Esophagus muscularis mucosa (tissue), 4 donors: ENCODE measurements around the gene FAM216B. TPM values are rescaled to one million over a fixed set of nuclear protein-coding genes. Genes with fewer than 3 reads are reported as not detected.

ENCODE experiments used
- DNase-seq: peaks from one replicate; pipeline ENCODE4 v3.0.0-alpha.2; 2017; ENCODE audit errors: extremely low spot score
- H3K27ac ChIP-seq, 4 donors: fragments of 200-600 bp; sonication (generic); replicated peaks in 1 of 4; 1 replicate in 3 of 4; 2 replicates in 1 of 4; pipeline ENCODE4 v1.5.1; 2016 to 2019; ENCODE audit warnings: mild to moderate bottlenecking in 1 of 4
- H3K27me3 ChIP-seq, 4 donors: fragments of 200-600 bp; sonication (generic); one replicate each; pipeline versions ENCODE4 v1.5.1 to v1.6.0; 2016 to 2019
- H3K36me3 ChIP-seq, 4 donors: fragments of 200-600 bp; sonication (generic); one replicate each; pipeline ENCODE4 v1.5.1; 2016 to 2019
- H3K4me1 ChIP-seq, 4 donors: fragments of 200-600 bp; sonication (generic); one replicate each; pipeline ENCODE4 v1.5.1; 2016 to 2019
- H3K4me3 ChIP-seq, 4 donors: fragments of 200-600 bp; sonication (generic); 1 replicate in 2 of 4; 2 replicates in 2 of 4; pipeline ENCODE4 v1.5.1; 2016 to 2019; ENCODE audit warnings: mild to moderate bottlenecking in 4 of 4, moderate library complexity in 1 of 4
- H3K9me3 ChIP-seq, 4 donors: fragments of 200-600 bp; sonication (generic); 1 replicate in 3 of 4; 2 replicates in 1 of 4; pipeline ENCODE4 v1.5.1; 2016 to 2019
- EP300 ChIP-seq: sonication (generic); formaldehyde crosslinking; IDR thresholded peaks from one replicate; pipeline ENCODE4 v1.6.1; 2017; ENCODE audit warnings: antibody characterized with exemption
- POLR2A ChIP-seq: fragments of 450-650 bp; IDR thresholded peaks from one replicate; pipeline ENCODE4 v1.6.1; 2017; ENCODE audit warnings: antibody characterized with exemption, moderate library complexity, mild to moderate bottlenecking, low read depth
- POLR2AphosphoS5 ChIP-seq, 2 donors: sonication (generic); formaldehyde crosslinking; IDR thresholded peaks; one replicate each; pipeline ENCODE4 v1.6.1; 2017; ENCODE audit warnings: antibody characterized with exemption in 2 of 2
- WGBS: methylation state at CpG from one replicate; pipeline ENCODE4 v1.1.5; 2018; 5-methylcytosine and 5-hydroxymethylcytosine counted together
- intact Hi-C: fragments of 100-400 bp; cut with DNase I; formaldehyde crosslinking; loops from one replicate; pipeline ENCODE4 v1.15.1; 2023
- total RNA-seq, 4 donors: library from RNA; depleted of rRNA; stranded (reverse); fragments of >200 nt; gene quantifications; one replicate each; pipeline versions ENCODE4 v1.1.0 to v1.2.1, GENCODE V29; 2016
- TF ChIP-seq, protein P1 (sequence below), 3 experiments: fragments of 200-600 bp in 2 of 3; fragments of 450-650 bp in 1 of 3; sonication (generic) in 2 of 3; IDR thresholded peaks; one replicate each; pipeline ENCODE4 v1.5.1; 2017 to 2019; ENCODE audit warnings: antibody characterized with exemption in 3 of 3, mild to moderate bottlenecking in 2 of 3, moderate library complexity in 1 of 3

Gene FAM216B
- total RNA-seq, 4 donors from 2014 or later = not detected

DNA sequence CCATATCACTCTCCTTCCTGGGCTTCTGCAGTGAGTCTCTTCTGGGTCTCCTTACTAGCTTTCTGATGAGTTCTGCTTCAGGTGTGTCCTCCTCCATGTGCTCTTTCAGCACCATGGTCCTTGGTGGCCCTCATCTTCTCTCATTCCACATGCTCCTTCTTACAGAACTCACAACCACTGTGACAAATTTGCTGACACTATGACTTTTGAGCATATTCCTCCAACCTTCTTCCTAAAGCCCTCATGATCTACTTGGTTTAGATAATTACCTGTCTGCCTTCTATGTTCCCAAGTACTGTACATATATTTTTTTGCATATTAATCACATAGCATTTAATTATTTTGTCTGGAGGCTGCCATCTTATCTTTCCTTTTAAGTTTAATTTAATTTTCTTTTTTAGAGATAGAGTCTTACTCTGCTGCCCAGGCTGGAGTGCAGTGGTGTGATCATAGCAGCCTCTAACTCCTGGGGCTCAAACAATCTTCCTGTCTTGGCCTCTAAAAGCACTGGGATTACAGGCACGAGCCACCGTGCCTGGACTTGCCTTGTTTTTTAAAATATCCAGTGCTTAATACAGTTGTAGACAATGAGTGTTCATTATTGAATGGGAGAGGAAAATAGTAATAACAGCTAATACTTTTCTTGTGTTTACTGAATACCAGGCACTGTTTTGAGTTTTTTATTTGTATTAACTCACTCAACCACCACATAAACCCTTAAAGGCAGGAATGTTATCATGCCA is 23.5 kb upstream of the FAM216B start:
- H3K27me3 ChIP-seq = no peaks in the 10 kb centered on the region
- H3K4me3 ChIP-seq = no peak overlapping the region
- TF ChIP-seq EP300 = no peak
- TF ChIP-seq, protein P1, sequence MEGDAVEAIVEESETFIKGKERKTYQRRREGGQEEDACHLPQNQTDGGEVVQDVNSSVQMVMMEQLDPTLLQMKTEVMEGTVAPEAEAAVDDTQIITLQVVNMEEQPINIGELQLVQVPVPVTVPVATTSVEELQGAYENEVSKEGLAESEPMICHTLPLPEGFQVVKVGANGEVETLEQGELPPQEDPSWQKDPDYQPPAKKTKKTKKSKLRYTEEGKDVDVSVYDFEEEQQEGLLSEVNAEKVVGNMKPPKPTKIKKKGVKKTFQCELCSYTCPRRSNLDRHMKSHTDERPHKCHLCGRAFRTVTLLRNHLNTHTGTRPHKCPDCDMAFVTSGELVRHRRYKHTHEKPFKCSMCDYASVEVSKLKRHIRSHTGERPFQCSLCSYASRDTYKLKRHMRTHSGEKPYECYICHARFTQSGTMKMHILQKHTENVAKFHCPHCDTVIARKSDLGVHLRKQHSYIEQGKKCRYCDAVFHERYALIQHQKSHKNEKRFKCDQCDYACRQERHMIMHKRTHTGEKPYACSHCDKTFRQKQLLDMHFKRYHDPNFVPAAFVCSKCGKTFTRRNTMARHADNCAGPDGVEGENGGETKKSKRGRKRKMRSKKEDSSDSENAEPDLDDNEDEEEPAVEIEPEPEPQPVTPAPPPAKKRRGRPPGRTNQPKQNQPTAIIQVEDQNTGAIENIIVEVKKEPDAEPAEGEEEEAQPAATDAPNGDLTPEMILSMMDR (IDR thresholded peaks at IDR 0.05) = no peak
- TF ChIP-seq POLR2A = no peak
- no peak for TF ChIP-seq POLR2AphosphoS5 (IDR thresholded peaks at IDR 0.05)
- no peak for DNase-seq
- no peaks in the 10 kb centered on the region for H3K9me3 ChIP-seq
- H3K4me1 ChIP-seq = no peaks in the 10 kb centered on the region
- intact Hi-C loops = no loop called here
- WGBS = 89% methylated on average over 2 of the region's 2 CpGs
- no peak overlapping the region for H3K27ac ChIP-seq
- H3K36me3 ChIP-seq = no peaks in the 10 kb centered on the region

DNA sequence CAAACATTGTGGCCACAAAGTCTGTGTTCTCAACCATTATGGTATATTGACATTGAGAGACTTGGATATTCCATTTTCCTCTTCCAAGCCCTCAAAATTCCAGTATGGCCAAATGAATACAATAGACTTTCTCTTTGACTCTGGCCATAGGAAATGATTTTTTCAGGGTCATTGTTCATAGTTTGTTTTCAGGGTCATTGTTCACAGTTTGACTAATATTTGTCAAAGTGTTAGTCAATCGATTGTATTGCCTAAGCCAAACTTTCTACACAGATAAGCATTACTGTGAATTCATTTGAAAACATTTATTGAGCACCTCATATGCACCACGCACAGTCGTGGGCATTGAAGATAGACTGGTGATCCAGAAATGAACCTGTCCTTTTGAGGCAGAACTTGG is 22.9 kb upstream of the FAM216B start:
- Histone ChIP-seq H3K36me3 (no peaks in the 10 kb centered on the region), H3K27me3 (no peaks in the 10 kb centered on the region), H3K4me1 (no peaks in the 10 kb centered on the region), H3K9me3 (no peaks in the 10 kb centered on the region), H3K4me3 (no peak overlapping the region), H3K27ac (no peak overlapping the region)
- DNase-seq = no peak
- TF ChIP-seq POLR2AphosphoS5 (IDR thresholded peaks at IDR 0.05) (no peak), EP300 (no peak), POLR2A (no peak)
- TF ChIP-seq, protein P1 (IDR thresholded peaks at IDR 0.05) = no peak
- 93% methylated on average over 3 of the region's 3 CpGs for WGBS
- intact Hi-C loops = no loop called here

DNA sequence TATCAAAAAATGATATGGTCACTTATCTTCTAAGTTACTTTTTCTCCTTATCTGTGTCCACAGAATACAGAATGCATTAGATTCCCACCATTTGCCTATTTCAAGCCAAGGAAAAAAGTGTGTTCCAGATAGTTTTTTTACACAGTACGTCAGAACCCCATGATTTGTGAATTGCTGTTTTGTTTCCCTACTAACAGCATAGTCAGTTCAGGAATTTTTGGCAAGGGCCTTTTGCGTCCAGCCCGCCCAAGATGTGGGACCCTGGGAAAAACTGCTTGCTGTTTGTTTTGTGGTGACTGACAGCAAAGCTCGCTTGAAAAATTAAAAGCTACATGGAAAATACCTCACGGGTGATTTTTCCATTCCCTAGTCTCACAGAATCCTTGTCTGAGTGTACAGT is 20.4 kb upstream of the FAM216B start:
- TF ChIP-seq, protein P1 (IDR thresholded peaks at IDR 0.05) = no peak
- TF ChIP-seq EP300 = no peak
- no peak for TF ChIP-seq POLR2AphosphoS5 (IDR thresholded peaks at IDR 0.05)
- no peak for TF ChIP-seq POLR2A
- no peaks in the 10 kb centered on the region for H3K27me3 ChIP-seq
- H3K4me3 ChIP-seq = no peak overlapping the region
- no peak overlapping the region for H3K27ac ChIP-seq
- H3K4me1 ChIP-seq = no peaks in the 10 kb centered on the region
- intact Hi-C loops = no loop called here
- no peaks in the 10 kb centered on the region for H3K36me3 ChIP-seq
- 80% methylated on average over 5 of the region's 5 CpGs for WGBS
- peaks cover 0 to 3% (median 0%) of the 10 kb centered on the region in 4 donors for H3K9me3 ChIP-seq
- DNase-seq = no peak

DNA sequence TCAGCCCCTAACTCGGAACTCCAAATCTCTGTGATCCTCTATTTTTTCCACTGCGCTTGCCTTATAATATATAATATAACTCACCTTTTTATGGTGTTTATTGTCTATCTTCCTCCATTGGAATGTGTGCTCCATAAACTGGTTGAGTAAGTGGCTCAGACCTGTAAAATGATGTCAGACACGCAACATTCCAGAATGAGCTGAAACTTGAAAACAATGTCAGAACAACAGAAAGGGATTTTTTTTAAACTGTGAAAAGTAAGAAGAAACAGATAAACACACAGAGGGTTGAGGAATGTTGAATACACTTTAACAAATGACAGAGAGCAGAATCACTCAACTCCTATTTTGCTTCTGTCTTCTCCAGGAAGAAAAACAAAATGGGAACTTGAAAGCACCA is 19.1 kb upstream of the FAM216B start:
- Histone ChIP-seq H3K4me3 (no peak overlapping the region), H3K27me3 (no peaks in the 10 kb centered on the region), H3K27ac (no peak overlapping the region), H3K9me3 (peaks cover 0 to 3% (median 0%) of the 10 kb centered on the region in 4 donors), H3K36me3 (no peaks in the 10 kb centered on the region), H3K4me1 (no peaks in the 10 kb centered on the region)
- intact Hi-C loops = no loop called here
- peak; percentile 50 for DNase-seq
- WGBS = 93% methylated on average over 3 of the region's 3 CpGs
- no peak for TF ChIP-seq EP300
- no peak for TF ChIP-seq POLR2A
- TF ChIP-seq, protein P1 (IDR thresholded peaks at IDR 0.05) = no peak
- no peak for TF ChIP-seq POLR2AphosphoS5 (IDR thresholded peaks at IDR 0.05)

DNA sequence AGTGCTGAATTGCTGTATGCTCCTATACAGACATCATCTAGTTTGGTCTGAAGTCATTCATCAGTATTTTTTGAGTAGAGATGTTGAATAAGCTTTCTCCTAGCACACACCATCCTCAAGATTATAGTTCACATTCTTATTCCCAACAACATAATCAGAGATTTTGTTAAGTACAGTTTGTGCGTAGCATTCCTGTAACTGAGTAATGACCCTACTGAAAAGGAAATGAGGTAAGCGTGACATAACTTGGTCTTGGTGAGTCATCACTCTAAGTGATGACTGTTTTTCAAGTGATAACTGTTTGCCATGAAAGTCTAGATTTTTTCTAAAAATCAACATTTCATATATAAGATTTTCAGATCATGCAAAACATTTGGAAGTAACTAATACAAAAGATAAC is 18.5 kb upstream of the FAM216B start:
- 81% methylated on average over 2 of the region's 2 CpGs for WGBS
- Histone ChIP-seq H3K9me3 (peaks cover 0 to 3% (median 0%) of the 10 kb centered on the region in 4 donors), H3K4me1 (no peaks in the 10 kb centered on the region), H3K4me3 (no peak overlapping the region), H3K36me3 (no peaks in the 10 kb centered on the region), H3K27ac (no peak overlapping the region), H3K27me3 (no peaks in the 10 kb centered on the region)
- no peak for DNase-seq
- TF ChIP-seq POLR2A (no peak), EP300 (no peak), POLR2AphosphoS5 (IDR thresholded peaks at IDR 0.05) (no peak)
- TF ChIP-seq, protein P1 (IDR thresholded peaks at IDR 0.05) = no peak
- intact Hi-C loops = no loop called here
